ENCODE measurements around the gene CXCL8. TPM values are rescaled to one million over a fixed set of nuclear protein-coding genes. Genes with fewer than 3 reads are reported as not detected.

Gene CXCL8
- total RNA-seq, 2 donors from 2014 or later = 15.2 TPM; not detected in 1

DNA sequence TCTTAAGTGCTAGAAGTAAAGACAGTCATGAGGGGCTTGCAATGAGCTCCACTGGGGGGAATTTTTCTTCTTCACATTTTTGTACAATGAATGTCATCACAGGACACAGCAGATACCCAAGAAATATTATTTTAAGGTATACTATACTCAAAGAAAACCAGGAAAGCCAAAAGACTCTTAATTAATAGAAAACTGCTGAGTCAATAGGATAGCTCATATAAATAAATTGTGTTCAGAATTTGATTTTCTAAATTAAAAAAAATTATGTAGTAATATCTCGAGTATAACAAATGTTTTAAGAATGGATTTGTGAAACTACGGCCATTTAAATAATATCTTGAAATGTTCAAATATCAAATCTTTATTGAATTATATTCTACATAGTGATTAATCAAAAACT is 25.7 kb upstream of the CXCL8 start:
- no peaks in the 10 kb centered on the region for H3K9me3 ChIP-seq
- no peaks in the 10 kb centered on the region for H3K36me3 ChIP-seq
- no peak for DNase-seq (ENCODE audit: low spot score)
- TF ChIP-seq POLR2AphosphoS5 (IDR thresholded peaks at IDR 0.05) = no peak
- TF ChIP-seq POLR2A (IDR thresholded peaks at IDR 0.05) = no peak
- TF ChIP-seq, protein P1, sequence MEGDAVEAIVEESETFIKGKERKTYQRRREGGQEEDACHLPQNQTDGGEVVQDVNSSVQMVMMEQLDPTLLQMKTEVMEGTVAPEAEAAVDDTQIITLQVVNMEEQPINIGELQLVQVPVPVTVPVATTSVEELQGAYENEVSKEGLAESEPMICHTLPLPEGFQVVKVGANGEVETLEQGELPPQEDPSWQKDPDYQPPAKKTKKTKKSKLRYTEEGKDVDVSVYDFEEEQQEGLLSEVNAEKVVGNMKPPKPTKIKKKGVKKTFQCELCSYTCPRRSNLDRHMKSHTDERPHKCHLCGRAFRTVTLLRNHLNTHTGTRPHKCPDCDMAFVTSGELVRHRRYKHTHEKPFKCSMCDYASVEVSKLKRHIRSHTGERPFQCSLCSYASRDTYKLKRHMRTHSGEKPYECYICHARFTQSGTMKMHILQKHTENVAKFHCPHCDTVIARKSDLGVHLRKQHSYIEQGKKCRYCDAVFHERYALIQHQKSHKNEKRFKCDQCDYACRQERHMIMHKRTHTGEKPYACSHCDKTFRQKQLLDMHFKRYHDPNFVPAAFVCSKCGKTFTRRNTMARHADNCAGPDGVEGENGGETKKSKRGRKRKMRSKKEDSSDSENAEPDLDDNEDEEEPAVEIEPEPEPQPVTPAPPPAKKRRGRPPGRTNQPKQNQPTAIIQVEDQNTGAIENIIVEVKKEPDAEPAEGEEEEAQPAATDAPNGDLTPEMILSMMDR (IDR thresholded peaks at IDR 0.05) = no peak
- no peaks in the 10 kb centered on the region for H3K27me3 ChIP-seq (replicated peaks; ENCODE audit: insufficient read depth)
- no peak overlapping the region for H3K4me3 ChIP-seq
- H3K4me1 ChIP-seq (replicated peaks) = no peaks in the 10 kb centered on the region
- no peak overlapping the region for H3K27ac ChIP-seq
- intact Hi-C loops (cut with DNase I) = no loop called here
- 98% methylated on average over 2 of the region's 2 CpGs for WGBS

DNA sequence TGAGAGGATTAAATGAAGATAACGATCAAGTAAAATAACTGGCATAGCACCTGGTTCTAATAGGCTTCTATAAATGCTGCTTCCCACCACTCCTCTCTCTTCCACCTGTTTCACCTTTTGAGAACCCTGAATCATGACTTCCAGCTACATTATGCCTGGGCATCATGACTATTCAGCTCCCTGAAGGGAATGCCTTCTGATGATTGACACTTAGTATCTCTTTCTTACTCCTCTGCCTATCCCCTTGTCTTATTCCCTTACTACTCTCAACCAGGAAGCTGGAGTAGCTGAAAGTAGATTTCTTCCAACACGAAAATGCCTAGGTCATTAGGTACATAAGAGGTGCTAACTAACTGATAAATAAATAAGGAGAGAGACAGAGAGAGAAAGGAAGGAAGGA is 24.7 kb upstream of the CXCL8 start:
- intact Hi-C loops (cut with DNase I) = no loop called here
- no peaks in the 10 kb centered on the region for H3K27me3 ChIP-seq (replicated peaks; ENCODE audit: insufficient read depth)
- no peak for DNase-seq (ENCODE audit: low spot score)
- H3K36me3 ChIP-seq = no peaks in the 10 kb centered on the region
- H3K9me3 ChIP-seq = no peaks in the 10 kb centered on the region
- no peaks in the 10 kb centered on the region for H3K4me1 ChIP-seq (replicated peaks)
- no peak for TF ChIP-seq POLR2A (IDR thresholded peaks at IDR 0.05)
- no peak for TF ChIP-seq POLR2AphosphoS5 (IDR thresholded peaks at IDR 0.05)
- TF ChIP-seq, protein P1 (IDR thresholded peaks at IDR 0.05) = no peak
- WGBS = 71% methylated on average over 2 of the region's 2 CpGs
- H3K4me3 ChIP-seq = no peak overlapping the region
- no peak overlapping the region for H3K27ac ChIP-seq

DNA sequence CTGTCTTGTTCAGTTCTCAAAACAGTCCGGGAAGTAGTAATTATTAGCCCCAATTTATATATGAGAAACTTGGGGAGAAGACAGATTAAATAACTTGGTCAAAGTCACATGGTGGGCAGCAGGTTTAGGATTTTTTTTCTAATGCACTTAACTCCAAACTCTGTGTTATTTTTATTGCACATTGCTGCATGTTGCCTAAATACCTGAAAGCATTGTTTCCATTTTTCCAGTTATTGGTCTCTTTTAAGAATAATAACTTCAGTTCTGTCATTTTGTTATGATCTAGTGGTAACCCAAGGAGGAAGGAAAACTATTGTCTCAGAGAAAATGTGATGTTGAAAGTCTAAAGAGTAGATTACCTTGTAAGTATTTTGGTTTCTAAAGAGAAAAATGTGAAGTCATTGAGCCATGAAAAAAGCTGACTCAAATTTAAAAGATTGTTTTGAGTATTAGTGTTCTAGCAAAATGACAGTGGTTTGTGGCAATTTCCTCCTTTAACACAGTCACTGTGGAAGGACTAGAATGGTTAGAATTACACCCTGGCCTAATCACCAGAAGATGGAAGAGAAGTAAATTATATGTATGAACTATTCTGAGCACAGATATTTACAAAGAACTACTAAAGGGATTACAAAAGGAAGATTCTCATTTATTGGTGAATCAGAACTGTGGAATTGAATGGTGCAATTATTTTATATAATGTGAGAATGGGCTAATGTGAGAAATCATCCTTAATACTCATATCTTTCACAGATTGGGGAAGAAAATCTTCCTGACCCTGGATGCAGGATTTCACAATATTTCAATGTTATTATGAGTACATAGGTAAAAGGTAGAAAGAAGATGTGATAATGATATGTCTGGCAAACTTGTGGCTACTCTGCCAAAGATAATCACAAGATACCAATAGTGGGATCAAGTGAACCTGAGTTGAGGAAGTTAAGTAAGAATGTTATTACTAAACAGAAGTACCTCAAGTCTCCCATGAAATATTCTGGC is 21.7 kb upstream of the CXCL8 start:
- DNase-seq (ENCODE audit: low spot score) = no peak
- H3K27me3 ChIP-seq (replicated peaks; ENCODE audit: insufficient read depth) = no peaks in the 10 kb centered on the region
- no peaks in the 10 kb centered on the region for H3K9me3 ChIP-seq
- H3K27ac ChIP-seq = no peak overlapping the region
- 86% methylated on average over 1 of the region's 1 CpG for WGBS
- H3K36me3 ChIP-seq = no peaks in the 10 kb centered on the region
- intact Hi-C loops (cut with DNase I) = no loop called here
- TF ChIP-seq, protein P1 (IDR thresholded peaks at IDR 0.05) = no peak
- TF ChIP-seq POLR2AphosphoS5 (IDR thresholded peaks at IDR 0.05) (no peak), POLR2A (IDR thresholded peaks at IDR 0.05) (no peak)
- no peak overlapping the region for H3K4me3 ChIP-seq
- no peaks in the 10 kb centered on the region for H3K4me1 ChIP-seq (replicated peaks)

DNA sequence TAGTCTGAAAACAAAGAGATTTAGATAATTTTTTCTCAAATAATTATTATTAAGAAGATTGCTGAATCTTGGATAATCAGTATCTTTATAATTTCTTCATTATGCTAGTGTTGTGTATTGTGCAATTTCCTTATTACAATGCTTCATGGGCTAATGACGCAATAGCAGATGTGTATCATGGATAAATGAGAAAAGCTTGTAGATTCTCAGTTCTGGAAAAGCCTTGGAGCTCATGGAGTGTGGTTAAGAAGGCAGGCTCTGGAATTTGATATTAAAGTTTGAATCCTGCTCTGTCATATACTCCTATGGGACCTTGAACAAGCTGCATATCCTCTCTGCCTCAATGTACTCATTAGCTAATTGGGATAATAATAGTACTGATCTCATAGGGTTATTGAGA is 18.9 kb upstream of the CXCL8 start:
- WGBS = 85% methylated on average over 1 of the region's 1 CpG
- no peaks in the 10 kb centered on the region for H3K27me3 ChIP-seq (replicated peaks; ENCODE audit: insufficient read depth)
- intact Hi-C loops (cut with DNase I) = no loop called here
- H3K4me3 ChIP-seq = no peak overlapping the region
- DNase-seq (ENCODE audit: low spot score) = no peak
- no peak overlapping the region for H3K27ac ChIP-seq
- TF ChIP-seq, protein P1 (IDR thresholded peaks at IDR 0.05) = no peak
- TF ChIP-seq POLR2A (IDR thresholded peaks at IDR 0.05) (no peak), POLR2AphosphoS5 (IDR thresholded peaks at IDR 0.05) (no peak)
- no peaks in the 10 kb centered on the region for H3K4me1 ChIP-seq (replicated peaks)
- H3K9me3 ChIP-seq = no peaks in the 10 kb centered on the region
- no peaks in the 10 kb centered on the region for H3K36me3 ChIP-seq

DNA sequence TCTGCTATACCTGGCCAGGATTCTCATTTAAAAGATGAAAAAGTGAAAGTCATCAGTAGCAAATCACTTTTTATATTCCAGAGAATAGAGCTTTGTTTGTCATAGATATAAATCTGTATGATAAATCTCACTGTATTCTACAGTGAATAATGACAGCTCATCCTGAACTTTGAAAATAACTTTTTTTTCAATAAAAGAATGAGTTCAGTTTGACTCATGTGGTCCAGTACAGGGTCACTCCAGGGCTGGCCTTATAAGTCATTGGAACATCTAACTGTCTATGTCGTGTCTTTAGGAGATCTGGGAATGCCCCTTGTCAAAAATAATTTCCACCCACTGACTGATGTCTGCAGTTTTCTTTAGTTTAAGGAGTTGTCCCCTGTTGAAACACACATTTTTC is 18.5 kb upstream of the CXCL8 start:
- no peaks in the 10 kb centered on the region for H3K4me1 ChIP-seq (replicated peaks)
- H3K4me3 ChIP-seq = no peak overlapping the region
- DNase-seq (ENCODE audit: low spot score) = no peak
- no peaks in the 10 kb centered on the region for H3K9me3 ChIP-seq
- H3K27ac ChIP-seq = no peak overlapping the region
- 74% methylated on average over 1 of the region's 1 CpG for WGBS
- intact Hi-C loops (cut with DNase I) = no loop called here
- TF ChIP-seq, protein P1 (IDR thresholded peaks at IDR 0.05) = no peak
- TF ChIP-seq POLR2AphosphoS5 (IDR thresholded peaks at IDR 0.05) = no peak
- no peak for TF ChIP-seq POLR2A (IDR thresholded peaks at IDR 0.05)
- H3K36me3 ChIP-seq = no peaks in the 10 kb centered on the region
- no peaks in the 10 kb centered on the region for H3K27me3 ChIP-seq (replicated peaks; ENCODE audit: insufficient read depth)

Measured in prostate gland (tissue), 2 donors.